Mesodermal cell (in vitro differentiated cells): ENCODE data around the gene TPO.

Experiments used
- H3K27ac ChIP-seq: 2 replicates; pipeline ENCODE4 v1.7.0; 2013; ENCODE audit warnings: mild to moderate bottlenecking, low read depth, low read length, moderate library complexity; ENCODE audit not compliant: severe bottlenecking
- H3K36me3 ChIP-seq: 2 replicates; pipeline ENCODE4 v1.7.1; 2013; ENCODE audit warnings: mild to moderate bottlenecking, low read length, moderate library complexity; ENCODE audit not compliant: control insufficient read depth, insufficient read depth
- H3K4me1 ChIP-seq: one replicate; pipeline ENCODE4 v1.7.1; 2013; ENCODE audit warnings: mild to moderate bottlenecking, low read length; ENCODE audit not compliant: insufficient read depth, control insufficient read depth, poor library complexity, severe bottlenecking
- H3K4me3 ChIP-seq: 2 replicates; pipeline ENCODE4 v1.7.0; 2013; ENCODE audit warnings: low read length, control low read depth, mild to moderate bottlenecking; ENCODE audit not compliant: insufficient read depth, poor library complexity, severe bottlenecking; ENCODE audit errors: extremely low read depth
- H3K9me3 ChIP-seq: 2 replicates; pipeline ENCODE4 v1.7.1; 2013; ENCODE audit warnings: mild to moderate bottlenecking, low read length, moderate library complexity; ENCODE audit not compliant: control insufficient read depth
- WGBS, 2 experiments: methylation state at CpG; one replicate each; pipeline ENCODE4 v1.1.5; 2013; ENCODE audit warnings: missing lambda C conversion rate in 2 of 2; ENCODE audit not compliant: insufficient coverage in 2 of 2; 5-methylcytosine and 5-hydroxymethylcytosine counted together

Gene TPO

GRCh38 chr2:1422716-1423285, 9.5 kb downstream of the TPO start:
- Histone ChIP-seq H3K4me3 (no peak overlapping the region), H3K36me3 (no peaks in the 10 kb centered on the region), H3K9me3 (no peaks in the 10 kb centered on the region), H3K27ac (no peak overlapping the region), H3K4me1 (no peaks in the 10 kb centered on the region)
- 90 to 91% methylated on average over 25 to 26 of the region's 26 CpGs for WGBS, 2 experiments

DNA sequence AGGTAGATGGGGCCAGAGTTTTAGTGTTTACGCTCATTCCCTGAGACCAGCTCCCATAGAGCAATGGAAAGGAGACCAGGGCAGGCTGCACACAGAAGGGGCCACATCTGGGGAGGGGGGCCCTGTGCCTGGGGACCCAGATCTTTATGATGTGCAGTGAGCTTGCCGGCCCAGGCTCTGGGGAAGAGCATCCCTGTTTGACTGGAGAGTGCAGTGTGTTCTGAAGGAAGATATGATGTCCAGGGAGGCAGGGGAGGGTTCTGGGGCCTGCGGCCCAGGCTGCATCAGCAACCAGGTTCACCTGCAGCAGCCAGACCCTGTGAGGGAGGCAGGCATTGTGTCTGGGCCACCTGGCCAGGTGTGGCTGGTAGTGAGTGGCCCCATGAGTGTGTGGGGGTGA, 13.8 kb downstream of the TPO start:
- no peaks in the 10 kb centered on the region for H3K9me3 ChIP-seq
- no peaks in the 10 kb centered on the region for H3K36me3 ChIP-seq
- no peak overlapping the region for H3K27ac ChIP-seq
- no peaks in the 10 kb centered on the region for H3K4me1 ChIP-seq
- WGBS, 2 experiments = 88 to 91% methylated on average over 3 of the region's 3 CpGs
- no peak overlapping the region for H3K4me3 ChIP-seq

GRCh38 chr2:1429895-1430294, 16.6 kb downstream of the TPO start:
- 78 to 100% methylated on average over 1 to 2 of the region's 2 CpGs for WGBS, 2 experiments
- no peaks in the 10 kb centered on the region for H3K36me3 ChIP-seq
- no peaks in the 10 kb centered on the region for H3K9me3 ChIP-seq
- H3K27ac ChIP-seq = no peak overlapping the region
- no peaks in the 10 kb centered on the region for H3K4me1 ChIP-seq
- H3K4me3 ChIP-seq = no peak overlapping the region

- Histone ChIP-seq H3K4me3 (no peak overlapping the region), H3K27ac (no peak overlapping the region), H3K36me3 (no peaks in the 10 kb centered on the region), H3K4me1 (no peaks in the 10 kb centered on the region), H3K9me3 (no peaks in the 10 kb centered on the region)
- 73% methylated on average over 2 of the region's 2 CpGs; no CpG with 5 or more reads in 1 of the 2 experiments for WGBS, 2 experiments
Measured at GRCh38 chr2:1430491-1430890, 17.2 kb downstream of the TPO start.

DNA sequence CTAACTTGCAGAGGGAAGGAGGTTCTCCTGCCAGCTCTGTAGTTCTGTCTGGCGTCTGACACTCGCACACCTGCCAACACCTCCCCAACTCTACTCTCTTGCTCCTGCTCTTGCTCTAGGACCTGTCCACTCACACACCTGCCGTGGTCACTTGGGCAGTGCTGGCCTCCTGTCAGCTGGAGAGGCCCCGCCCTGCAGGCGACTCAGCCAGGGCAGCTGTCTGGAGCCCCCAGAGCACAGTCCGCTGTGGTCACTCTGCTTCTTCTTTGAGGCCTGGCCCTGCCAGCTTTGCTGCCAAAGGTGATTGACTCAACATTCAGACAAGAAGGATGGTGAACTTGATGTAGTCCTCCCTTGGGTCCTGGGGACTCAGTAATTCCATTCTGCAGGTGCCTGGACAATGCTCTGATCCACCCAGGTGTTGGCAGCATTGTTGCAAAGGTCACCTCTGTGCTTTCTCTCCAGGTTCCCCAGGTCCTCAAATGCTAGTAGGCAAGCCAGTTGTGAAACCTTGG, 18.7 kb downstream of the TPO start:
- H3K4me3 ChIP-seq = no peak overlapping the region
- WGBS, 2 experiments = 79 to 82% methylated on average over 4 to 6 of the region's 6 CpGs
- no peaks in the 10 kb centered on the region for H3K36me3 ChIP-seq
- H3K4me1 ChIP-seq = no peaks in the 10 kb centered on the region
- H3K9me3 ChIP-seq = no peaks in the 10 kb centered on the region
- no peak overlapping the region for H3K27ac ChIP-seq

DNA sequence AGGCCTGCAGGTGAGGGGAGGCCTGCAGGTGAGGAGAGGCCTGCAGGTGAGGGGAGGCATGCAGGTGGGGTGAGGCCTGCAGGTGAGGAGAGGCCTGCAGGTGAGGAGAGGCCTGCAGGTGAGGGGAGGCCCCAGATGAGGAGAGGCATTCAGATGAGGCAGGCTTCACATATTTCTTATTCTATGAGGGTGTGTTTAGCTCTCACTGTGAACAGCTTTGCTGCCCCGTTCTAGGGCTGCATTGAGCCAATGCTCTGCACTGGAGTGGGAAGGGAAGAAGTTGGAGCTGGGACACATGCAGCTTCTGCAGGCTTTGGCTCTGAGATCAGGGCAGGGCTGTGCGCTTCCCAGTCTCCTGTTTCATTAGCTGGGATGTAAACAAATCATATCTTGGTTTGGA, 19.5 kb downstream of the TPO start:
- Histone ChIP-seq H3K9me3 (no peaks in the 10 kb centered on the region), H3K27ac (no peak overlapping the region), H3K36me3 (no peaks in the 10 kb centered on the region), H3K4me1 (no peaks in the 10 kb centered on the region), H3K4me3 (no peak overlapping the region)
- 89 to 100% methylated on average over 1 to 2 of the region's 2 CpGs for WGBS, 2 experiments

DNA sequence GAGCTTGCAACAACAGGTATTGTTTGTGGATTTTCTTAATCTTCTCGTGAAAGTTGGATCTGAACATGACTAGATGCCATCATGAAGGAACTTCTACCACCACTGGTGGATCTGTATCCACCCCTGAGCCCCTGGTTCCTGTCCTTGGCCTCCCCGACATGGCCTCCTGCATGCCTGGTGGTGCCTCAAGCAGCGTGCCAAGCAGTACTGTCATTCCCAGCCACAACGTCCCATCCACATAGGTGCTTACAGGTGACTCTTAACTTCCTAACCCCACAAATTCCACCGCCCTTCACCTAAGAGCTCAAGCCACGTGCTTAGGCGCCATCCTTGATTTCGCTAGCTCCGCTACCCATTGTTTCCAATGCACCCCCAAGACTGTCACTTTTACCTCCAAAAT, 23.1 kb downstream of the TPO start:
- H3K4me3 ChIP-seq = no peak overlapping the region
- 90 to 95% methylated on average over 7 to 9 of the region's 9 CpGs for WGBS, 2 experiments
- no peaks in the 10 kb centered on the region for H3K9me3 ChIP-seq
- H3K36me3 ChIP-seq = no peaks in the 10 kb centered on the region
- no peak overlapping the region for H3K27ac ChIP-seq
- no peaks in the 10 kb centered on the region for H3K4me1 ChIP-seq

- no peak overlapping the region for H3K27ac ChIP-seq
- no peaks in the 10 kb centered on the region for H3K9me3 ChIP-seq
- no peaks in the 10 kb centered on the region for H3K4me1 ChIP-seq
- H3K36me3 ChIP-seq = no peaks in the 10 kb centered on the region
- H3K4me3 ChIP-seq = no peak overlapping the region
- 76 to 87% methylated on average over 11 of the region's 11 CpGs for WGBS, 2 experiments
Measured at GRCh38 chr2:1437101-1437500, 23.8 kb downstream of the TPO start.

DNA sequence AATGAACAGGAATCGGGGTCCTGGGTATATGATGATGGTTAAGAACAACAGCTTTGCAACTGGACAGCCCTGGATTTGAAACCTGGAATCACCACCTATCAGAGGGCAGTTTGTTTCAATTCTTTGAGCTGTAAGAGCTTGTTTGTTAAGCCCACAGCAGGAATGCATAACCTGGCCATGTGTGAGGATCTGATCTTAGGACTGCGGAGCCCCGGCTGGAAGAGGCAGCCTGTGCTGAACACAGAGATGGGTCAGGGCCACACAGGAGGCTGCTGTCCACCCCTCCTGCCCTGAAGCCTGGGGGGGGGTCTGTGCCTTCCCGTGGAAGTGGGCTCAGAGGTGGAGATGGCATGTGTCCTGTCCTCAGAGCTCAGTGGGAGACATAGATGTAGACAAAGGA, 24.3 kb downstream of the TPO start:
- Histone ChIP-seq H3K27ac (no peak overlapping the region), H3K36me3 (no peaks in the 10 kb centered on the region), H3K9me3 (no peaks in the 10 kb centered on the region), H3K4me3 (no peak overlapping the region), H3K4me1 (no peaks in the 10 kb centered on the region)
- WGBS, 2 experiments = 76 to 93% methylated on average over 4 of the region's 4 CpGs

DNA sequence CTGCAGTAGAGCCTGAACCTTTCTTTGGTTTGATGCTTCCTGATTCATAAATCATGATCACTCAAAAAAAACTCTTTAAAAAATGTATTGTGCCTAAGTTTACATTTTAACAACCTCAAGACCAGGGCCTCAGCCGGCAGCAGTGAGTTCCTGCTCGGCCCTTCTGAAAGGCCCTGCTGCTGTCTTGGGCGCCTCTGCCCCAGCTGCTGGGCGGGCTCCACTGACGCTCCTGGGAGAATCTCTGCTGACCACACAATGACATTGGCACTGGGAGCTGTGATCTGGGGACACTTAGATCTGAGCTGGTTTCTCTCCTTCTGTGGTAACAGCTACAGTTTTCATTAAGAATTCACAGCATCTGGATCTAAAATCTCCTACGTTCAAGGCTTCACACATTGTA, 25.7 kb downstream of the TPO start:
- WGBS, 2 experiments = 87 to 100% methylated on average over 5 to 6 of the region's 6 CpGs
- Histone ChIP-seq H3K9me3 (no peaks in the 10 kb centered on the region), H3K4me3 (no peak overlapping the region), H3K36me3 (no peaks in the 10 kb centered on the region), H3K4me1 (no peaks in the 10 kb centered on the region), H3K27ac (no peak overlapping the region)

DNA sequence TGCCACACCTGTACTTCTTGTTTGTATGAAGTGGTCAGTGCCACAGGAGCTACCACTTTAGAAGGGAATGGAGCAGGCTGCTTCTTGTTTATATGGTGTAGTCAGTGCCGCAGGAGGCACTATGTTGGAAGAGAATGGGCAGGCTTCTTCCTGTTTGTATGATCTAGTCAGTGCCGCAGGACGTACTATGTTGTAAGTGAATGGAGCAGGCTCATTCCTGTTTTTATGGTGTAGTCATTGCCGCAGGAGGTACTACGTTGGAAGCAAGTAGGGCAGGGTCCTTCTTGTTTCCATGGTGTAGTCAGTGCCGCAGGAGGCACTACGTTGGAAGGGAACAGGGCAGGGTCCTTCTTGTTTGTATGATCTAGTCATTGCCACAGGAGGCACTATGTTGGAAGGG, 27.3 kb downstream of the TPO start:
- whole genome bisulfite sequencing, 2 experiments = 92% methylated on average over 7 of the region's 7 CpGs
- no peak overlapping the region for H3K27ac ChIP-seq
- no peaks in the 10 kb centered on the region for H3K36me3 ChIP-seq
- no peak overlapping the region for H3K4me3 ChIP-seq
- H3K9me3 ChIP-seq = no peaks in the 10 kb centered on the region
- no peaks in the 10 kb centered on the region for H3K4me1 ChIP-seq
